ENCODE measurements around the gene TYK2. TPM values are rescaled to one million over a fixed set of nuclear protein-coding genes. Genes with fewer than 3 reads are reported as not detected.

The TYK2 gene
- total RNA-seq, 1 experiment from 2014 or later = 66.4 TPM

GRCh38 chr19:10316229-10317044 is 63.9 kb downstream of the TYK2 start:
- Mint-ChIP-seq H3K9me3 (no peaks in the 10 kb centered on the region), H3K4me3 (peak overlapping the region; percentile 92), H3K27ac (peak overlapping the region; percentile 95), H3K36me3 (peaks cover 13% of the 10 kb centered on the region), H3K4me1 (peaks cover 13% of the 10 kb centered on the region), H3K27me3 (ENCODE audit: low read depth) (no peaks in the 10 kb centered on the region)
- no peak for TF ChIP-seq ZBTB21 (CRISPR knock-in tag; IDR thresholded peaks at IDR 0.05; ENCODE audit: borderline replicate concordance)
- no peak for TF ChIP-seq TEAD4 (CRISPR knock-in tag; IDR thresholded peaks at IDR 0.05)
- no peak for TF ChIP-seq FOXJ3 (CRISPR knock-in tag; IDR thresholded peaks at IDR 0.05; ENCODE audit: borderline replicate concordance)
- no peak for TF ChIP-seq ZNF138 (CRISPR knock-in tag; conservative IDR thresholded peaks at IDR 0.05)
- TF ChIP-seq GRHL2 (CRISPR knock-in tag; IDR thresholded peaks at IDR 0.05; ENCODE audit: insufficient replicate concordance, severe bottlenecking) = no peak
- no peak for TF ChIP-seq MYBL2 (CRISPR knock-in tag; IDR thresholded peaks at IDR 0.05)
- DNase-seq (ENCODE audit: low spot score) (no peak), ATAC-seq (0 out of 2 replicates have a peak, but pooled peaks have one; percentile 11)
- CTCF ChIA-PET = interaction anchor here (0.7 to 2.8 kb wide), 9 partner anchors 9 to 74 kb away, joined by 3 to 11 read pairs (median 4); partner anchors contain the start of genes ICAM1, ICAM5 and TYK2
- POLR2A ChIA-PET = interaction anchor here (1.1 to 1.2 kb wide), 3 partner anchors 24 to 64 kb away, joined by 3 to 5 read pairs (median 4); partner anchors contain the start of gene TYK2

GRCh38 chr19:10315335-10316214 is 64.8 kb downstream of the TYK2 start, which contains the start of gene FDX2:
Gene FDX2, minus strand, starts transcription at chr19:10316015. Its CDS starts 19 bp downstream, at chr19:10315996.
- ATAC-seq = peak; percentile 84
- no peaks in the 10 kb centered on the region for H3K27me3 Mint-ChIP-seq (ENCODE audit: low read depth)
- peaks cover 13% of the 10 kb centered on the region for H3K4me1 Mint-ChIP-seq
- ChIA-PET CTCF (interaction anchor here (1.3 to 2.8 kb wide), 5 partner anchors 19 to 75 kb away, joined by 3 to 11 read pairs (median 7); partner anchors contain the start of gene ICAM1), POLR2A (no interaction called here)
- DNase-seq (ENCODE audit: low spot score) = peak; percentile 92
- H3K27ac Mint-ChIP-seq = peak within 1 kb of the TSS; percentile 95
- H3K9me3 Mint-ChIP-seq = no peaks in the 10 kb centered on the region
- H3K4me3 Mint-ChIP-seq = peak within 1 kb of the TSS; percentile 92
- H3K36me3 Mint-ChIP-seq = peaks cover 13% of the 10 kb centered on the region
- TF ChIP-seq CREB1 (CRISPR knock-in tag; IDR thresholded peaks at IDR 0.05) = no peak
- TF ChIP-seq, protein P1, sequence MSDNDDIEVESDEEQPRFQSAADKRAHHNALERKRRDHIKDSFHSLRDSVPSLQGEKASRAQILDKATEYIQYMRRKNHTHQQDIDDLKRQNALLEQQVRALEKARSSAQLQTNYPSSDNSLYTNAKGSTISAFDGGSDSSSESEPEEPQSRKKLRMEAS (CRISPR knock-in tag; IDR thresholded peaks at IDR 0.05) = peak; percentile 70
- no peak for TF ChIP-seq IRF1 (CRISPR knock-in tag; IDR thresholded peaks at IDR 0.05)
- TF ChIP-seq JUN (CRISPR knock-in tag; IDR thresholded peaks at IDR 0.05) = no peak
- peak; percentile 98 for TF ChIP-seq USF2 (CRISPR knock-in tag; IDR thresholded peaks at IDR 0.05)
- TF ChIP-seq CREM (CRISPR knock-in tag; IDR thresholded peaks at IDR 0.05) = no peak
- no peak for TF ChIP-seq KAT7 (CRISPR knock-in tag; IDR thresholded peaks at IDR 0.05; ENCODE audit: borderline replicate concordance)
- TF ChIP-seq HMGXB4 (CRISPR knock-in tag; IDR thresholded peaks at IDR 0.05) = peak; percentile 78
- no peak for TF ChIP-seq HMGA2 (CRISPR knock-in tag; IDR thresholded peaks at IDR 0.05)
- peak; percentile 60; the same call in 1 of the 2 replicates for TF ChIP-seq ZNF416 (CRISPR knock-in tag; IDR thresholded peaks at IDR 0.05)
- TF ChIP-seq ETV6 (CRISPR knock-in tag; IDR thresholded peaks at IDR 0.05) = no peak
- peak; percentile 62; the same call in 1 of the 2 replicates for TF ChIP-seq FOXK1 (CRISPR knock-in tag; IDR thresholded peaks at IDR 0.05)
- no peak for TF ChIP-seq ATF1 (CRISPR knock-in tag; IDR thresholded peaks at IDR 0.05)
- TF ChIP-seq SP1 (CRISPR knock-in tag; conservative IDR thresholded peaks at IDR 0.05) = peak; percentile 60; the same call in 1 of the 2 replicates
- no peak for TF ChIP-seq RORB (CRISPR knock-in tag; IDR thresholded peaks at IDR 0.05)
- TF ChIP-seq NFATC4 (CRISPR knock-in tag; IDR thresholded peaks at IDR 0.05) = no peak
- TF ChIP-seq ZNF423 (CRISPR knock-in tag; IDR thresholded peaks at IDR 0.05) = no peak
- no peak for TF ChIP-seq ZNF263 (CRISPR knock-in tag; IDR thresholded peaks at IDR 0.05; ENCODE audit: low read depth)
- TF ChIP-seq GABPB1 (CRISPR knock-in tag; IDR thresholded peaks at IDR 0.05) = peak; percentile 12; the same call in 1 of the 2 replicates
- 0 out of 2 replicates have a peak, but pooled peaks have one; percentile 12 for TF ChIP-seq FOXP1 (CRISPR knock-in tag; IDR thresholded peaks at IDR 0.05; ENCODE audit: borderline replicate concordance)
- TF ChIP-seq CBFB (CRISPR knock-in tag; IDR thresholded peaks at IDR 0.05; ENCODE audit: low read depth) = no peak
- TF ChIP-seq, protein P2, sequence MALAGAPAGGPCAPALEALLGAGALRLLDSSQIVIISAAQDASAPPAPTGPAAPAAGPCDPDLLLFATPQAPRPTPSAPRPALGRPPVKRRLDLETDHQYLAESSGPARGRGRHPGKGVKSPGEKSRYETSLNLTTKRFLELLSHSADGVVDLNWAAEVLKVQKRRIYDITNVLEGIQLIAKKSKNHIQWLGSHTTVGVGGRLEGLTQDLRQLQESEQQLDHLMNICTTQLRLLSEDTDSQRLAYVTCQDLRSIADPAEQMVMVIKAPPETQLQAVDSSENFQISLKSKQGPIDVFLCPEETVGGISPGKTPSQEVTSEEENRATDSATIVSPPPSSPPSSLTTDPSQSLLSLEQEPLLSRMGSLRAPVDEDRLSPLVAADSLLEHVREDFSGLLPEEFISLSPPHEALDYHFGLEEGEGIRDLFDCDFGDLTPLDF (CRISPR knock-in tag; IDR thresholded peaks at IDR 0.05) = no peak
- TF ChIP-seq ESRRA (CRISPR knock-in tag; IDR thresholded peaks at IDR 0.05; ENCODE audit: borderline replicate concordance) = no peak
- no peak for TF ChIP-seq NR1H2 (CRISPR knock-in tag; IDR thresholded peaks at IDR 0.05)
- TF ChIP-seq TP53 (CRISPR knock-in tag; IDR thresholded peaks at IDR 0.05) = no peak
